Measurements from ENCODE around the gene SCN3A. TPM values are rescaled to one million over a fixed set of nuclear protein-coding genes. Genes with fewer than 3 reads are reported as not detected.

Gene SCN3A
- total and polyA plus RNA-seq, 8 donors = under 0.01 to 12.5 (median 0.87) TPM; not detected in 1

DNA sequence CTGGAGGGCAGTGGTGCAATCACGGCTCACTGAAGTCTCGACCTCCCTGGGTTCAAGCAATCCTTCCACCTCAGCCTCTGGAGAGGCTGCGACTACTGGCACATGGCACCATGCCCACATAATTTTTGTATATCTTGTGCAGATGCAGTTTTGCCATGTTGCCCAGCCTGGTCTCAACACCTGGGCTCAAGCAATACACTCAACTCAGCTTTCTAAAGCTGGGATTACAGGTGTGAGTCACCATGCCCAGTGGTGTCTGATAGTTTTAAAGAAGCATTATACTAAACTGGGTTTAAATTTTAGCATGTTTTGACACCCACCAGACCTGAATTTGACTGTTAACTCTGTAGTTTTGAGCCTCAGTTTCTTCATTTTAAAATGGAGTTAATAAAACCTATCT is 139.1 kb downstream of the SCN3A start:
- Histone ChIP-seq H3K36me3 (no peaks in the 10 kb centered on the region), H3K27ac (no peak overlapping the region), H3K4me1 (peaks cover 4 to 12% (median 7%) of the 10 kb centered on the region in 4 donors), H3K9me3 (no peaks in the 10 kb centered on the region), H3K4me3 (no peak overlapping the region), H3K27me3 (no peaks in the 10 kb centered on the region)
- 78 to 90% (median 88%) methylated on average over 3 of the region's 3 CpGs for WGBS, 5 donors
- TF ChIP-seq, protein P1, sequence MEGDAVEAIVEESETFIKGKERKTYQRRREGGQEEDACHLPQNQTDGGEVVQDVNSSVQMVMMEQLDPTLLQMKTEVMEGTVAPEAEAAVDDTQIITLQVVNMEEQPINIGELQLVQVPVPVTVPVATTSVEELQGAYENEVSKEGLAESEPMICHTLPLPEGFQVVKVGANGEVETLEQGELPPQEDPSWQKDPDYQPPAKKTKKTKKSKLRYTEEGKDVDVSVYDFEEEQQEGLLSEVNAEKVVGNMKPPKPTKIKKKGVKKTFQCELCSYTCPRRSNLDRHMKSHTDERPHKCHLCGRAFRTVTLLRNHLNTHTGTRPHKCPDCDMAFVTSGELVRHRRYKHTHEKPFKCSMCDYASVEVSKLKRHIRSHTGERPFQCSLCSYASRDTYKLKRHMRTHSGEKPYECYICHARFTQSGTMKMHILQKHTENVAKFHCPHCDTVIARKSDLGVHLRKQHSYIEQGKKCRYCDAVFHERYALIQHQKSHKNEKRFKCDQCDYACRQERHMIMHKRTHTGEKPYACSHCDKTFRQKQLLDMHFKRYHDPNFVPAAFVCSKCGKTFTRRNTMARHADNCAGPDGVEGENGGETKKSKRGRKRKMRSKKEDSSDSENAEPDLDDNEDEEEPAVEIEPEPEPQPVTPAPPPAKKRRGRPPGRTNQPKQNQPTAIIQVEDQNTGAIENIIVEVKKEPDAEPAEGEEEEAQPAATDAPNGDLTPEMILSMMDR (IDR thresholded peaks at IDR 0.05) = no peak
- DNase-seq = no peak
- intact Hi-C loops (cut with DNase I; ENCODE audit: low total_unique reads) = no loop called here

DNA sequence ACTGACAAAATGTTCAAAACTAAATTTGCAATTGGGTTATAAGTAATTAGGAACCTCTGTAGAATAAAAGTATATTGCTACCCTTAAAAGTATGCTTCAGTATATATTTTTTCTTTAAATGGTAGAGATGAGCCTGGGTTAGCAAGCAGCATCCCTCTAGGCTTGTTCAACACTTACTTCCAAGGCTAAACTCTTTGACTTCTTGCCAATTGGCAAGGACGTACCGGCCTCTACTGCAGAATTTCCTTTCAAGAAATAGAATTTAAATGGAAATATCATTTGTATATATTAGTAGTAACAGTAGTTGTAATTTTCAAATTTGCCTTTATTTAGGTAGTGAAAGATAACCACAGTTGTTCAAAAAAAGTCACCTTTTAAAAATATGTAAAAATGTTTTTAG is 143.4 kb downstream of the SCN3A start:
- 61 to 77% (median 73%) methylated on average over 2 of the region's 2 CpGs for WGBS, 5 donors
- no peak for DNase-seq
- no peaks in the 10 kb centered on the region for H3K27me3 ChIP-seq
- TF ChIP-seq POLR2A (IDR thresholded peaks at IDR 0.05) (no peak), POLR2AphosphoS5 (IDR thresholded peaks at IDR 0.05) (no peak), EP300 (IDR thresholded peaks at IDR 0.05) (no peak)
- TF ChIP-seq, protein P1 (IDR thresholded peaks at IDR 0.05) = no peak
- H3K36me3 ChIP-seq = no peaks in the 10 kb centered on the region
- peaks cover 0 to 1% (median 0%) of the 10 kb centered on the region in 4 donors for H3K4me1 ChIP-seq
- intact Hi-C loops (cut with DNase I; ENCODE audit: low total_unique reads) = no loop called here
- H3K27ac ChIP-seq = no peak overlapping the region
- no peak overlapping the region for H3K4me3 ChIP-seq
- no peaks in the 10 kb centered on the region for H3K9me3 ChIP-seq

DNA sequence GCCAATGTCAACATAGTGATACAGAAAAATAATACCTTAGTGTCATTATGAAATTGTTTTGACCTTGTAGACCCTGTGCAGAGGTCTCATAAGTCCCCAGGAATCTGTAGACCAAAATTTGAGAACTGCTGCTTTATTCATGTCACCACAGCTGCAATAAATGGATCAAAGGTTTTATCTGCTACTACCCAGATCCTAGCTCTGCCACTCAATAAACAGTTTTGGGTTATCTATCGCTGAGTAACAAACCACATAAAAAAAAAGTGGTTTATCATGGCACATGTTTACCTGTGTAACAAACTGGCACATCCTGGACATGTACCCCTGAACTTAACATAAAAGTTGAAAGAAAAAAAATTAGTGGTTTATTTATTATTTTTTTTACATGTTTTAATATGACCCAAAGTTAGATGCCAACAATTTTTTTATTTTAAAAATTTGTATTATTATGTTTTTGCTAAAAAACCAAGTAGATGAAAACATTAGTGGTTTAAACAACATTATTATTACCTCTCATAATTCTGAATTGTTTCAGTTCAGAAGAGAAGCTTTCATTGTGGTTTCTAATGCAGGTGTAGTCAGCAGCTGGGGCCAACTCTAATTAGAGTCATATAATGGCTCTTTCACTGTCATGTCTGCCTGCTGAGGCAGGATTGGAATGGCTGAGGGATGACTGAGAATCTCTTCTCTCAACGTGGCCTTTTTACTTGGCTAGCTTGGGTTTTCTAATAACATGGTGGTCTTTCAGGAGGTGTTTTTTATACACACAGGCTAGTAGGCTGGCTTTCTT is 145.2 kb downstream of the SCN3A start:
- Histone ChIP-seq H3K4me3 (no peak overlapping the region), H3K4me1 (peaks cover 0 to 10% (median 4%) of the 10 kb centered on the region in 4 donors), H3K27me3 (no peaks in the 10 kb centered on the region), H3K9me3 (no peaks in the 10 kb centered on the region), H3K27ac (no peak overlapping the region), H3K36me3 (no peaks in the 10 kb centered on the region)
- DNase-seq = no peak
- WGBS, 5 donors = 64 to 71% (median 67%) methylated on average over 2 of the region's 2 CpGs
- intact Hi-C loops (cut with DNase I; ENCODE audit: low total_unique reads) = no loop called here
- no peak for TF ChIP-seq POLR2A (IDR thresholded peaks at IDR 0.05)
- TF ChIP-seq EP300 (IDR thresholded peaks at IDR 0.05) = no peak
- TF ChIP-seq, protein P1 (IDR thresholded peaks at IDR 0.05) = no peak
- no peak for TF ChIP-seq POLR2AphosphoS5 (IDR thresholded peaks at IDR 0.05)

DNA sequence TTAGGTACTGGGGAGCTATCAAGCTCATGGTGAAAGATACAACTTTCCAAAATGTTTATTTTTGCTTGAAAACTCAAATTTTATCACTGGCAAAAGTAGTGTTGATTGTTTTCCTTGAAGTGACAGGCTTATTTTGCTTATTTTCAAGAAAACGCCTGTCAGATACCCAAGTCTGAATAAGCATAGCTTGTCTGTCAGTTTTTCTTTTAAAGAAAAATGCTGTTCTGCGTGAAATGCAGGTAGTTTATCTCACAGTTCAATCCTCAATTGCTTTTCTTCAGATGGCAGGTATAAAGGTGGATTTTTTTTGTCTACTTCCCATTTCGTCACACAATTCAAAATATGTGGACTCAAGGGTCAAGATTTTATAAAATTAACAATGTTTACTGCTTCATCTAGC is 145.9 kb downstream of the SCN3A start:
- Histone ChIP-seq H3K4me3 (no peak overlapping the region), H3K36me3 (no peaks in the 10 kb centered on the region), H3K27me3 (no peaks in the 10 kb centered on the region), H3K27ac (no peak overlapping the region), H3K4me1 (peaks cover 0 to 10% (median 4%) of the 10 kb centered on the region in 4 donors), H3K9me3 (no peaks in the 10 kb centered on the region)
- TF ChIP-seq POLR2A (IDR thresholded peaks at IDR 0.05) (no peak), POLR2AphosphoS5 (IDR thresholded peaks at IDR 0.05) (no peak), EP300 (IDR thresholded peaks at IDR 0.05) (no peak)
- TF ChIP-seq, protein P1 (IDR thresholded peaks at IDR 0.05) = no peak
- intact Hi-C loops (cut with DNase I; ENCODE audit: low total_unique reads) = no loop called here
- 74 to 83% (median 80%) methylated on average over 3 of the region's 3 CpGs for WGBS, 5 donors
- DNase-seq = no peak

Measured in stomach (tissue), 9 donors.